ENCODE measurements around the gene TRAF3IP3. TPM values are rescaled to one million over a fixed set of nuclear protein-coding genes. Genes with fewer than 3 reads are reported as not detected.

Gene TRAF3IP3
- total and polyA plus RNA-seq, 12 donors: 0.45 to 8.0 (median 0.77) TPM

- Histone ChIP-seq H3K4me3 (peak overlapping the region in 8 of 10 donors; percentile 1 to 41 (median 20)), H3K27ac (peak overlapping the region; percentile 34 to 89 (median 71)), H3K4me1 (peaks cover 4 to 47% (median 22%) of the 10 kb centered on the region in 9 donors), H3K36me3 (no peaks in the 10 kb centered on the region), H3K9me3 (no peaks in the 10 kb centered on the region), H3K27me3 (no peaks in the 10 kb centered on the region)
- intact Hi-C loops (cut with DNase I): no loop called here
- TF ChIP-seq CTCF (IDR thresholded peaks at IDR 0.05): no peak
- 62 to 63% methylated on average over 4 of the region's 4 CpGs for WGBS, 2 donors
- DNase-seq: no peak
- peak in 6 of 8 donors; percentile 39 to 78 (median 52) for ATAC-seq
Measured at GRCh38 chr1:209802117-209802779, 46.4 kb downstream of the TRAF3IP3 start.

GRCh38 chr1:209802780-209803152 lies 46.9 kb downstream of the TRAF3IP3 start:
- Histone ChIP-seq H3K27ac (peak overlapping the region in 5 of 10 donors; percentile 59 to 89 (median 75)), H3K4me1 (peaks cover 4 to 52% (median 25%) of the 10 kb centered on the region in 9 donors), H3K36me3 (no peaks in the 10 kb centered on the region), H3K9me3 (no peaks in the 10 kb centered on the region), H3K27me3 (no peaks in the 10 kb centered on the region), H3K4me3 (no peak overlapping the region)
- ATAC-seq: no peak
- TF ChIP-seq CTCF (IDR thresholded peaks at IDR 0.05): no peak
- DNase-seq: no peak
- WGBS, 2 donors: 92% methylated on average over 4 of the region's 4 CpGs
- intact Hi-C loops (cut with DNase I): no loop called here

- no peak for TF ChIP-seq CTCF (IDR thresholded peaks at IDR 0.05)
- intact Hi-C loops (cut with DNase I): no loop called here
- Histone ChIP-seq H3K27ac (no peak overlapping the region), H3K36me3 (no peaks in the 10 kb centered on the region), H3K4me3 (no peak overlapping the region), H3K9me3 (no peaks in the 10 kb centered on the region), H3K4me1 (peaks cover 4 to 60% (median 32%) of the 10 kb centered on the region in 9 donors), H3K27me3 (no peaks in the 10 kb centered on the region)
- DNase-seq (no peak), ATAC-seq (no peak)
- 90 to 91% methylated on average over 1 of the region's 1 CpG for WGBS, 2 donors
Measured at GRCh38 chr1:209803568-209803967, 47.7 kb downstream of the TRAF3IP3 start.

- peak overlapping the region in 6 of 10 donors; percentile 6 to 66 (median 59) for H3K27ac ChIP-seq
- intact Hi-C loops (cut with DNase I): no loop called here
- ATAC-seq (peak in 1 of 8 donors; percentile 4), DNase-seq (no peak)
- no peaks in the 10 kb centered on the region for H3K36me3 ChIP-seq
- no peak for TF ChIP-seq CTCF (IDR thresholded peaks at IDR 0.05)
- H3K4me3 ChIP-seq: peak overlapping the region in 8 of 10 donors; percentile 28 to 58 (median 44)
- H3K27me3 ChIP-seq: no peaks in the 10 kb centered on the region
- no peaks in the 10 kb centered on the region for H3K9me3 ChIP-seq
- WGBS, 2 donors: 55 to 59% methylated on average over 19 of the region's 19 CpGs
- H3K4me1 ChIP-seq: peaks cover 4 to 56% (median 34%) of the 10 kb centered on the region in 9 donors
Measured at GRCh38 chr1:209805341-209805781, 49.5 kb downstream of the TRAF3IP3 start.

Measured in heart right ventricle (tissue), 16 donors.